Amygdala (tissue), 56 donors: ENCODE results near the gene PDLIM5.

Experiments
- DNase-seq, 56 donors: peaks; one replicate each; lab custom pipeline; 2025; lab: John Stamatoyannopoulos, UW

The PDLIM5 gene

GRCh38 chr4:94523033-94523580, 71.4 kb downstream of the PDLIM5 start:
- no peak for DNase-seq

DNA sequence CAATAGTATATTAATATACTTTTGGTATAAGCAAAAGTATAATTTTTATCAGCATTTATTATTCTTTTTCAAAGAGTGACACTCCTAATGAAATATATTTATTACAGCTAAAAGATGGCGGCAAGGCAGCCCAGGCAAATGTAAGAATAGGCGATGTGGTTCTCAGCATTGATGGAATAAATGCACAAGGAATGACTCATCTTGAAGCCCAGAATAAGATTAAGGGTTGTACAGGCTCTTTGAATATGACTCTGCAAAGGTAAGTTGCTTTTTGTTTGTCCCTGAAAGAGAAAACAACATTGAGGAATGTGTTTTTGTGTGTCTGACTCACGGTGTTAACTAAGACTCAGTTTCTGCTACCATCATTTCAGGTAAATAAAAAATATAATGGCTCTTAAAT, 71.9 kb downstream of the PDLIM5 start:
- no peak for DNase-seq

DNA sequence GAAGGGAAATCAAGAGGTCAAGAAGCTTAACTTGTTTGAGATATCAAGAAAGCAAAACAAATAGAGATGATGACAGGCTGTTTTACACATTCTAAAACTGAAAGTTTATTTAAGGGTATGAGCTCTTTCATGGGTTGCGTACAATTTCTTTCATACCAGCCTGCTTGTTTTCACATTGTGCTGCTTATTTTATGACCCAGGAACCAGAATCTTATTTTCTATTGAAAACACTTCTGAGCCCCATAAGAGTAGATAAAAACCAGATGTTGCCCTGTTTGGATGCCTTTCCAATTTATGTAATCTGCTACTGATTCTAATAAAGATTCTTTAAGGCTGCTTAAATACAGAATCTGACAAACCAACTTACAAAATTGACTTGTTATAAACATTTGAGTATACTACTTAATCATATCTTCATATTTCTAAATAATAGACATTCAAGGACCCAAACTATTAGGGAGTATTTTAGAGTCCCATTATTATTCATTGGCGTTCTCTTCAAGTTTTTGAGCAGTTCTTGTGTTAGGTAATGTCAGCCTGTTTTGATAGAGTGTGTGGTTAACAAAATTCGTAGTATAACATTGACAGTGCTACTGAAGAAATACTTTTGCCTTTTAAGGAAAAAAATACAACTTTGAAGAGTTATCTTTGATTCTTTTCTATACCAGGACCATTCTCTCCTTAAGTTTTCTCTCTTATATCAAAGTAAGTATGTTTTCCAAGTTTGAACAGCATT, 74.4 kb downstream of the PDLIM5 start:
- no peak for DNase-seq

GRCh38 chr4:94527556-94528233, 76.0 kb downstream of the PDLIM5 start:
- DNase-seq = no peak

GRCh38 chr4:94528792-94529451, 77.2 kb downstream of the PDLIM5 start:
- DNase-seq = no peak

GRCh38 chr4:94530073-94530472, 78.3 kb downstream of the PDLIM5 start:
- DNase-seq = no peak

GRCh38 chr4:94531991-94532789, 80.4 kb downstream of the PDLIM5 start:
- no peak for DNase-seq

DNA sequence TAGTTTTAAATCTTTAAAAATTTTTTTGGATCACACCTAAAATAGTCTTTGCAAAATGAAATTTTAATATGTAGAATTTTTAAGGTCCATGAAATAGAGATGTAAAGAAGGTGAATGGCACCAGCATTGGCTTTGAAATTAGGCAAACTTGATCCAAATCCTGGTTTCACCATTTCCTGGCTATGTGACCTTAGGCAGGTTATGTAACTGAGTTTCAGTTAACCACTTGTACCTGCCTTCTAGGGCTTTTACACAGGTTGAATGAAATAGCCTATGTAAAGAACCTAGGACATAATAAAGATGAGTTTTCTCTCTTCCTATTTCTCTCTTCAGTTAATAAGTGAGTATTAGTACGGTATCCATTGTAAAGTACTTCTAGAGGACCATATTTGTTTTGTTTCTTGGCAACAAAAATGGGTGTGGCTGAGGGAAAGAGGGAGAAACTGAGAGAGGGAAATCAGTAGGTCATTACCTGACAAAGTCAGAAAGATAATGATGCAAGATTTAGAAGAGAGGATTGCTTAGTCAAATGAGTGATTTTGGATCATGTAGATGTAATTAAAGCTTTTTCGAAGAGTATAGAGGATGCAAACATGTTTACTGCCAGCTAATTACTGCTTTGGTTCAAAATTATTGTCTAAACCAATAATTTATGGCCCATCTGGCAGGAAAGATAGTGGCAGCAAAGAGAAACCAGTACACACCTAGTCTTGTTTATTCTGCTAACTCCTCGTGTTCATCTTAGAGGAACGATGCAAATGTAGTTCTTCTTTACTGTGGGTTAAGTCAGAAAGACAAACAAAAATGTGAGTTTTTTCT, 81.9 kb downstream of the PDLIM5 start:
- DNase-seq = no peak

GRCh38 chr4:94534401-94535312, 82.9 kb downstream of the PDLIM5 start:
- DNase-seq = no peak

GRCh38 chr4:94536049-94536448, 84.3 kb downstream of the PDLIM5 start:
- no peak for DNase-seq

DNA sequence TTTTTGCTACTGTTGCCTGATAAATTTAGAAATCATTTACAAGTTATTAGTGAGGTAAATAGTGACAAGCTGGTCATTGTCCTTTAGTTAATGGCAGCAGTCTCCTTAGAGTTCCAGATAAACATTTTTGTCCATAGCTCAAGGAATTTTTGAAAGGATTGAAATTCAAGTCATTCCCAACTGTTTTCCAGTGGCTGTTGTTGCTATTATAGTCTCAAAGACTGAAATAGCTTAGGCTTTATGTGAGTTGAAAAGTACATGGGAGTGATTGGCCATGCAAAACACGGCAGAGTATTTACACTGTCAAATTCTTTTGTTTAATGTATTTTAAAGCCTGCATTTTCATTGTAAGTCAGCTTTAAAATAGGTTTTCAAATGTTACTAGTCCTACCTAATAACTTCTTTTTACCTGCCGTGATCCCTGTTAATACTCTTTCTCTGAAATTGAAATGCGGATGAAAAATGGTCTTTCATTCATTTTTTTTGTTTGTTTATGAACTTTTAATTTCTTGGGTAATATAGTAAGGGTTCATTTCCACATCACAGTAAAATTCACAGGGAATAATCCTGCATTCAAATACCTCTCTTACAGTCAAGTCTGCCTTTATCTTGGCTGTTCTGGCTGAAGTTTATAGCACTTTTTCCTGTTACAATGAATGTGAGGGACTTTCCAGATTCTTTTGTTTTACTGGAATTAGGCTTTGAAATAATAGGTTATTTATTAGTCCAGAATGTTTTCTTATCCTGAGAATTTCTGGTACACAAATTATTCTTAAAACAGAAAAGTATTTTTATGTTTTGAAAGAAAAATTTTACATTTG, 85.1 kb downstream of the PDLIM5 start:
- no peak for DNase-seq

DNA sequence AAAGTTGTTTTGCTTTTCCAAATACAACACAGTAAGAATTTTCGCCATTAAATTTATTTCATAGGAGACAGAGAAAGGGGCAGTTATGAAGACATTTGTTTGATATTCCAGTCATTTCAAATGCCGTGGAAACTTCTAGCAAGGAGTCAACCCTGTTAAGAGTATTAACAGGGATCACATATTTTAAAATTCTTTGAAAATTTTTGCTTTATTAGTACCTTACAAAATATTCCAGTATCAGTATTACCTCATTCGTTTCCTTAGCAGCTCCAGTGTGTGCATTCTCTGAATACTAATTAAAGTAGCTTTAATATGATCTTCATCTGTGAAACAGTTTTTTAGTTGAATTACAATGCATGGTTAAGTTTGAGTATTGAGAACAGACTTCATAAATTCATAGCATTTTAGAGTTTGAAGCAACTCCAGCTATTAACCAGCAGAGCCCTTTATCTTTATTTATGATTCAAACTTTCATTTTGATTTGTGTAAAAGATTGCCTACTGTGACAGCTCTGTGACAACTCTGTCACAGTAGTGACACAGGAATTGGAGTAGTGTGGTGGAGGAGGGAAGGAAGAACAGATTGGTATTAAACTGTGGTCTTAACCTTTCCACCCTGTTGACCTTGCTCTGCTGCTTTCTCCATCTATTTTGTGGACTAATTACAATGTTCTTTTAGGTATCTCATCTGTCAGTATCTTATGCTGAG, 86.3 kb downstream of the PDLIM5 start:
- DNase-seq = no peak

DNA sequence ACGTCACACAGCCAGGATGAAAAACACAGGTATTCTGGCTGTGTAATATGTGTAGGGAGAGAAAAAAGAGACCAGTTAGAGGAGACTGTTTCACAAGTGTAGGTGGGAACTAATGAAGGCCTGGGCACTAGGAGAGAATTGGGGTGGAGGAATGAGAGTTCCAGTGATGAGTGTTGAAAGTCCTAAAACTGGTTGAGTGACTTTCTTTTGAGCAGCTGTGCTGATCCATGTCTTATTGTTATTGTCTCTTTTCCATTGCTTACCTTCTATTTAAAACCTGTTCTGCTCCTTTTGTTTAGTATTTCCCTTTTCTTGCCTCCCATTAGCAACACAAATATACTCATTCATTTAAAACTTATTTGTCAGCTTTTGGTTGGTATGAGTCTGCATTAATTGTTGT, 88.7 kb downstream of the PDLIM5 start:
- no peak for DNase-seq

- no peak for DNase-seq
Observed at GRCh38 chr4:94544811-94545210, 93.1 kb downstream of the PDLIM5 start.

DNA sequence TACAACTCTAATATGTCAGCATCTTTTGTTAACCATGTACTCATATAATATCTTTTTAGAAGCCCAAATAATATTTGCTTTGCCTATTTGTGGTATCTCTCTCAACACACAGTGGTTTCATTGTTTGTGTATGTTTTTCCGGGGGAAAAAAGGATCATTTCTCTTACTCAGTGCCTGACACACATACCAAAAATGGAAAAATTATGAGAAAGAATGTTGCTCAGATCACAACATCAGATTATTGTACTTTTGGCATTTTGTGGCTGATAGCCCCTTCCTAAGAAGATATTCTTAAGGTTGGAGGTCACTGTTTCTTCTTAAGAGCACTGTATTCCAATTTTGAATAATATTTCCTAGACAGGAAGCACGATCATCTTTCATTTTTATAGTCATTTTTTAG, 93.6 kb downstream of the PDLIM5 start:
- DNase-seq = no peak

DNA sequence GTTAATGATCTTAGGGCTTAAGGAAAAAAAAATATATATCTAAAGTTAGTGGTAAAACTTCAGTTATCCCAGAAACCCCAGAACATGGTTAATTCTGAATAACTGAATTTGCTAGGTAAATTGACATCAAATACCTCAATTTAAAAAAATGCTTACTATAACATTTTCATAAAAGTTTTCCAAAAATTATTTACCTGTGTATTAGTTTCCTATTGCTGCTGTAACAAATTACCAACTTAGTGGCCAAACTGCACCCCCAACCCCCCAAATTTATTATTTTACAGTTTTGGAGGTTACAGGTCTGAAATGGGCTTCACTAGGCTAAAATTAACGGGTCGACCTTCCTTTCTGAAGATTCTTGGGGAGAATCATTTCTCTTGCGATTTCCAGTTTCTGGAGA, 95.2 kb downstream of the PDLIM5 start:
- no peak for DNase-seq

DNA sequence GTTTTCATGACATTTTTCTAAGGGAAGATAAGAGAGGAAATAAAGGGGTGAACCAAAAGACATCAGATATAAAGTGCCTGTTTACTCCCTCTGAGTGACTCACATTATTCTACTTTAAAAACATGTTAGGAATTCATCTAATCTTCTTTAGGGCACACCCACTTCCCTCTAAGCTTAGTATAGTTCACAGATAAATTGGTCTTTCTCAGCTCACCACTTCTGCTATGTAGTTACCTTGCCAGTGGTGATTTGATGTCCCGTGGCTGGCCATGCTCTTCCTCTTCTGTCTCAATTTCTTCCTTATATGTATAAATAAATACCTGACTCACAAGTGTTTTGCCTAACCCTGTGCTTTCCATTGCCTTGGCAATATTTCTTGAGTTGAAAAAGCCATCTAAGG, 96.8 kb downstream of the PDLIM5 start:
- no peak for DNase-seq
